HL-60/S4 (cell line): ENCODE results near the gene RANBP1.

Experiments used
- in situ Hi-C: fragments of 300-500 bp; cut with MboI; formaldehyde crosslinking; loops from 2 replicates; pipeline ENCODE4 v1.14.3; 2022; ENCODE audit warnings: low sequenced_read_pairs

The RANBP1 gene

DNA sequence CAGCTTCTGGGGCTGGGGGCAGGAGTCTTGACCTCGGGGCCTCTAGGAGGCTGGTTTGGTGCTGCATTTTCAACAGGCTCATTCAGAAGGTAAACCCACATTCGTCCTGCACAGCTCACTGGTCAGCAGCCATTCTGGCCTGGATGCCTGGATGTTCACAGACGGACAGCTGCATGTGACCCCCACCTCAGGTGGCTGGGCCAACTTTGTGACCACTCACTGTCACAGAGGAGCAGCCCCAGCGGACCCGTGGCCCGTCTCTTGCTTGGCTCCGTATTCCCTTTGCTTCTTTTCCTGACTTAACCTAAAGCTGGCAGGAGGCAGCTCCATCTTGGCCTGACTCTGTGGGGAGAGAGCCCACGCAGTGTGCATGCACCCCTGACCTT lies 27.6 kb upstream of the RANBP1 start:
- in situ Hi-C loops: no loop called here

DNA sequence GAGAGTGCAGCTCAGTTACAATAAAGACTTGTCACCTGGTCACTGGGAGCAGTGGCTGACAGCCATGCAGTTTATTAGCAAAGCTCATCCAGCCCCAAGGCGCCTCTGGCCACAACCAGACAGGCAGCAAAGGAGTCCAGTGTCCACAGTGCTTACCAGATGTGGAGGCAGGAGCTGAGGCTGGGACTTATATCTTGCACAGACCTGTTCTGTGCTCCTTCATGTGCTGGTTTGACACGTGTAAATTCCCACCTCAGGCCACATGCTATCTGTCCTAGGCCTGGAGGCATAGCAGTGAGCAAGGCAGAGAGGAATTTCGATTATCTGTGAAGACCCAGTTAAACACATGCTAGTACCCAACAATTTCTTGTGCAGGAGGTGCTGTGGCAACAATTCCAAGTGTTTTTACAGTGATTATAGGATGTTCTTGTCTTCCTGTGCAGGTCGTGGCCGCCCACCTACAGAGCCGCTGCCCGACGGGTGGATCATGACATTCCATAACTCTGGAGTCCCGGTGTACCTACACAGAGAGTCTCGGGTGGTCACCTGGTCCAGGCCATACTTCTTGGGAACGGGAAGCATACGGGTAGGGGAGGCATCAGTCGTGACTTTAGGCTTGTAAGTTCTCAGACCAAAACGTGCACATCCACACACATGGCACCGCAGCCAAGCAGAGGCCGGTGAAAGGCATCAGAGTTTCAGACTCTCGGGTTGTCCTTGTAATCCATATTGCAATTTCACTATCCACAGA lies 26.5 kb upstream of the RANBP1 start:
- in situ Hi-C loops: no loop called here

DNA sequence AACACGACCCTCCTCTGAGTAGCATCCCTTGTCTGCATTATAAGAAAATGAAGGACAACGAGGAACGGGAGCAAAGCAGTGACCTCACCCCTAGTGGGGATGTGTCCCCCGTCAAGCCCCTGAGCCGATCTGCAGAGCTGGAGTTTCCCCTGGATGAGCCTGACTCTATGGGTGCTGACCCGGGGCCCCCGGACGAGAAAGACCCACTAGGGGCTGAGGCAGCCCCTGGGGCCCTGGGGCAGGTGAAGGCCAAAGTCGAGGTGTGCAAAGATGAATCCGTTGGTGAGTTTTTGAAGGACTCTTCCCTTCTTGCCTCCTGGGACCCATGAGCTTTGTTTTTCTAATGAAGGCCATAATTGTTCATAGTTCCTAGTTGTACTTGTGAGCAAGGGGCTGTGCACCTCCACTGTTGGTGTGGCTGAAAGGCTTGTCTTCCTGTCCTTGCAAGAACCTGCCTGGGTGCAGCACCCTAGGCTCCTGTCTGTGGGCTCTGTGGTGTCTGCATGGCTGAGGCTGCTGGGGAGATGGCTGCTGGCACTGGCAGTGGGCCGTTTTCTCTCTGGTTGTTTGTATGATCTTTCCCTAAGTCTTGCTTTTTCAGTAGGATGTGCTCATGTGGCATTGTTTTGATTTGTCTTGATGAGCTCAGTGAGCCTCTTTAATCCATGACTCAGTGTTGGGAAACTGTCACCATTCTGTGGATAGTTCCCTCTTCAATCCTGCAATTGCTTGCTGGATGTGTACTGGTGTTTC lies 25.8 kb upstream of the RANBP1 start:
- in situ Hi-C loops: no loop called here

DNA sequence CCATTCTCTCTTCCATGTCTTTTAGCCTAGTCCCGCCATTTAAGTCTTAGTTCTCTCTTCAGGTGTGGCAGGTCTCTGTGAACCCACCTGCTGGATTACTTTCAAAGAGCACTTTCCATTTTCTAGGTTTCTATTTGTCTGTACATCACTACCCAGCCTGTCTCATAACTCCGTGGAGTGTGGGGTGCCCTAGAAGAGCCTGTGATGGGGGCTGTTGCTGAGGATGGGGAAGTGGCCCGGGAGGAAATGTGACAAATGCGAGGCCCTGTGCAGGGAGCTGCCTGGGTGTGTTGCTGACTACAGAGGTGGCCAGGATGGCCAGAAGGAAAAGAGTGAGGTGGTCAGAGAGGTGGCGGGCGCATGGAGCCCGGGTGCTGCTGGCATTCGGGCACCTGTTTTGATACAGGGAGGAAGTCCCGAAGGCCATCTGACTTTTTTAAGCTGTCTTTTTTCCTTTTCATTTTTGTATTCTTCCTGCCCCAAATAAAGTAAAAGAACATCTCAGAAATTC lies 25.1 kb upstream of the RANBP1 start:
- in situ Hi-C loops: no loop called here

DNA sequence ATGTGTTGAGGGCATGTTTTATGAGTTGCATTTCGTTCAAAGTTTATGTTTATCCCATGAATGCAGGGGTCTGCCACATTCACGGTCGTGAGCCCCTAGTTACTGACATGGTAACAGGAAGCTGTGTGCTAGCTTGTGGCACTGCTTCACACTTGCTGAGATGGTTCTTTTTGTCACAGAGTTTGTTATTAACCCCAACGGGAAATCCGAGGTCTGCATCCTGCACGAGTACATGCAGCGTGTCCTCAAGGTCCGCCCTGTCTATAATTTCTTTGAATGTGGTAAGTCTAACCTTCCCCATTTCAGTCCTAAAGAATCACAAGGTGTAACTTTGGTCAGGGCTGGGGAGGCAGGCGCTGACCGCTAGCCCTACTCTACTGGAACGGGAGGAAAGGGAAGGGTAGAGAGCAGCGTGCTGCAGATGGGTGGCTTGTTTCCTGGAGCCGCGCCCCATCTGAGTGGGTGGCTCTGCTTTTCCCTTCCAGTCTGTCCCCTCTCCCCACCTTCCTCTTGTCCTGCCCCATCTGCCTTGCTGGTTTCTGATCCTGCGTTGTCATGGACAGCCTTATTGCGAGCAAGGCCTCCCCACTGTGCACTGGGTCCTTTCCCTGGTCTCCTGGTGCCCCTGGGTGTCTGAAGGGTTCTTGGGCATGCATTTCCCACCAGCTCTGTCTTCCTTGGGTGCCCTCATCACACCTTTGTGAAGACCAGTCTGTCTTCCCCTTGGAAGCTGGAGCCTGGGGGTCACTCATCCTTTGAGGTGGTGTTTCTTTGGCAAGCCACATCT lies 24.0 kb upstream of the RANBP1 start:
- in situ Hi-C loops: no loop called here

DNA sequence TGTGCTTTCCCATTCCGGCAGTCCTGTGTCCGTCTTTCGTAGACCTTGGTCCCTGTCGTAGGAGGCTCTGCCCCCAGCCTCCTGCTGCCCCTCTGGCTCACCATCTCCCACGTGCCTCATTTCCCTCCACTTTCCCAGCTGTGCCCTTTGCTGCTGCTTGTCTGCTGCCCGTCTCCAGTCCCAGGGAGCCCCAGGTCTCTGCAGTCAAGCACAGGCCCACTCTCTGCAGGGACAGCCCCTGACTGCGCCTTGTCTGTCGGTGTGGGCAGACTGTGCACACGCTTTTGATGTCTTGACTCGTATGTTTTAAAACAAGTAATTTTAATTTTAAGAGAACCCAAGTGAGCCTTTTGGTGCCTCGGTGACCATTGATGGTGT lies 23.4 kb upstream of the RANBP1 start:
- in situ Hi-C loops: no loop called here

DNA sequence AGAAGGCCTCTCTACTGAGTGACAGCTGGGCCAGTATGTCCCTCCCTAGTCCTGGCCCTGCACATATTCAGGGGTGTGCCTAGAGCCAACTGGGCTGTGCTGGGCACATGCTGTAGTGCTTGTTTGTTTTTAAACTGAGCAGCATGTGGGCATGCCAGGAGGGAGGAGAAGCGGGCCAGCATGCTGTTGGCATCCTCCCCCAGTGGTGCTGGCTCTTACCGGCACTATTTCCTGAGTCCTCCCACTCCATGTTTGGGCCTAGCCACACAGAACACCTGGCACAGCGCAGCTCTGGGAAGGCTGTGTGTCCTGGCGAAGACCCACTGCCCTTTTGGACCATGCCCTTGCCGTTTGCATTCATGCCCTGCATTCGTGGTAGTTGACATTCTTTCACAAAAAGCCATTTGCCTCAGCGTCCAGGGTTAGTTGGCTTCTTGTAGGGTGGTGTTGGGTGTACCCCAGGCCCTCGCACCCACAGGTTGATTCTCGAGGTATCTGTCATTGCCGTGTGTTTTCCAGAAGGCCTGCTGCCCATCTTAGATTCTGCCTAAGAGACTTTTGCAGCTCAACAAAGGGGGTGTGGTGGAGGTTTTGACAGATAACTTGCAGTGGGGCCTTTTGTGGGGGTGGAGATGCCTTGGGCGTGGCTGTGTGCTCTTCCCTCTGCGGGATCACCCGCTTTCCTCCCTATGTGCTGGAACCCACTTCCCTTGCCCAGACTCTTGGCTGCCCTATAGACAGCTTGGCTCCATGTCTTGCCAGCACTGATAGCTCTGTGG lies 22.3 kb upstream of the RANBP1 start:
- in situ Hi-C loops: no loop called here

DNA sequence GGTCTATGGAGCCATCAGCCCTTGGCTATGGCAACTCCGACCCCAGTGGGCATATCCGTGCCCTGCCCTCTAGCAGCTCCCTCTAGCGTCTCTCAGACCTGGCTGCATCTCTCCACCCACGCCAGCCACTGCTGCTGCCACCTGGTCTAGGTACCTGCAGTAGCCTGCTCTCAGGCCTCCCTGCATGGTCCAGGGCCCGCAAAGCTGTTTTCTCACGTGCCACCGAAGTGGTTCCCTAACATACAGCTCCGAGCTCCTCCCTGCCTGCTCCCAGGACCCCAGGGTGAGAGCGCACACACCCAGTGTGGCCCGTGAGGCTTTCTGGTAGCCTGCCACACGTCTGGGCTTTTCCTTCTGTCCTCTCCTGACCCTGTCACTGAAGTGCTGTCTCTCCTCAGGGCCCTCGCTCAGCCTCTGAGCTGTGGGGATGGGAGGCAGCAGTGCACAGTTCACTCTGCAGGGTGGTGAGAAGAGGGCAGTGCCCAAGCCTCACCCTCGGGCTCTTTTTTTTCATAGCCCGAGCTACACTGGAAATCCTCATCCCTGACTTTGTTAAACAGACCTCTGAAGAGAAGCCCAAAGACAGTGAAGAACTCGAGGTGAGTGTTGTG lies 21.6 kb upstream of the RANBP1 start:
- in situ Hi-C loops: no loop called here

DNA sequence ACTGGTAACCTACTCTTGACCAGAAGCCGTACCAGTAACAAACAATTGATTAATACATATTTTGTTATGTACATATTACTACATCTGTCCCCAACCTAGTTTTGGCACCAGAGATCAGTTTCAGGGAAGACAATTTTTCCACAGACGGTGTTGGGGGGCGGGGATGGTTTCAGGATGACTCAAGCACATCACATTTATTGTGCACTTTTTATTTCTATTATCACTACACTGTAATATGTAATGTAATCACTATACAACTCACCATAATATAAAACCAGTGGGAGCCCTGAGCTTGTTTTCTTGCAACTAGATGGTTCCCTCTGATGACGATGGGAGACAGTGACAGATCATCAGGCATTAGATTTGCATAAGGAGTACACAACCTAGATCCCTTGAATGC lies 20.4 kb upstream of the RANBP1 start:
- in situ Hi-C loops: no loop called here

DNA sequence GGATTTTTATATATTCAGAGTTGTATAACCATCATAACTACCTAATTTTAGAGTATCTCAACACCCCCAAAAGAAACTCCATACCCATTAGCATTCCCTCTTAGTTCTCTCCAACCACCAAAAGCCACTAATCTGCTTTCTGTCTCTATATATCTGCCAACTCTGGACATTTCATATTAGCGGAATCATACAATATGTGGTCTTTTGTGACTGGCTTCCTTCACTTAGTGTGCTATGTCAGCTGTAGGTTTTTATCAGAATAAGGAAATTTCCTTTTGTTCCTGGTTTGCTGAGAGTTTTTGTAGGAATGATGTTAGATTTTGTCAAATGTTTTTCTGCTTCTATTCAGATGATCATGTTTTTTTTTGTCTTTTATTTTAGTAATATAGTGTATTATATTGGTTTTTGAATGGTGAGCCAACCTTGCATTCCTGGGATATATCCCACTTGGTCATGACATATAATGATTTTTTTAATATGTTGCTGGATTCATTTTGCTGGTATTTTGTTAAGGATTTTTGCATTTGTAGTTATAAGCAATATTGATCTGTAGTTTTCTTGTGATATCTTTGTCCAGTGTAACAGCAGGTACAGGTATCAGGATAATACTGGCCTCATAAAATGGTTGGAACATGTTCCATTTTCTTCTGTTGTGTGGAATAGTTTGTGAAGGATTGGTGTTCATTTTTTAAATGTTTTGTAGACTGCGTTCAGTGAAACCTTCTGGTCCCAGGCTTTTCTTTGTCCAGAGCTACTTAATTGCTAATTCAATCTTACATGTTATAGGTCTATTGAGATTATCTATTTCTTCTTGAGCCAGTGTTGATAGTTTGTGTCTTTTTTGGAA lies 19.1 kb upstream of the RANBP1 start:
- in situ Hi-C loops: no loop called here

DNA sequence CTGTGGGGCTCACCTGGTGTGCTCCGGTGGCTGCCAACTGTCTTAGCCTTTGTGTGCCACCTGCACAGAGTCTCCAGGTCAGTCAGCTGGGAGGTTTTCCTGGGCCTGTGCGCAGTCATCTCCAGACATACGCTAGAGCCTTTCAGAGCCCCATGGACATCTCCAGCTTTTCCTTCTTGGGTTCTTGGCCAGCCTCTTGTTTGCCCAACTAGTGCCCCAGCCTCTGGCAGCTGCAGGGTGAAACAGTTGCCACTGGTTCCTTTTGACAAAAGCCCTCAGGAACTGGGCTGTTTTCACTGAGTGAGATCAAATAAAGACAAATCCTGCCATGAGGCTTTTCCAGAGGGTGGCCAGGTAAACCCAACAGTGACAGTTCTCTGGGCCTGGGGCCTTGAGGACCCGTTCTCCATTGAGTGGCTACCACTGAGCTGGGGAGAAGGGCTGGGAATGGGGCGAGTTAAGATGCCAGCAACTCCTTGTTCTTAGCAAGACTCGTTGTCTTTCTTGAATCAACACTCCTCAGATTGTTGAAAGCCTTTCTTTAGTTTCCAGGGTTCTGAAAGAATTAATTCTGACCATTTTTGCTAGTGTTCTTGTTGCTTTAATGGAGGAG lies 16.7 kb upstream of the RANBP1 start:
- in situ Hi-C loops: no loop called here

DNA sequence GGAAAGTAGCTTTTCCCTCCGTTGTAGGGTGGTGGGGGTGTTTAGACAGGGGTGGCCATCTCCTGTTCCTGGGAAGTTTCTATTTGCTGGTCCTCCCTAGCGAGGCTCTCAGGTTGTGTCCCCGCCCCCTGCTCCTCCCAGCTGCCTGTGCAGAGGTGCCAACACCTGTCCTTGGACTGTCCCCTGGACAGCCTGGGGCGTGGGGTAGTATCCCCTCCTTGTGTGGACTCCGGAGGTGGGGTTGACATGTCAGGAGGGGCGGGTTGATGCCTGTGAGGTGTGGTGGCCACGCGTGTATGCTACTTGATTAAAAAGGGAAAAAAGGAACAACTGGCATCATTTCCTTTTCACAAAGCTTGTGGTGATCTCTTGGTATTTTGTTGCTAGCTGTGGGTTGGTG lies 14.3 kb upstream of the RANBP1 start:
- in situ Hi-C loops: no loop called here

DNA sequence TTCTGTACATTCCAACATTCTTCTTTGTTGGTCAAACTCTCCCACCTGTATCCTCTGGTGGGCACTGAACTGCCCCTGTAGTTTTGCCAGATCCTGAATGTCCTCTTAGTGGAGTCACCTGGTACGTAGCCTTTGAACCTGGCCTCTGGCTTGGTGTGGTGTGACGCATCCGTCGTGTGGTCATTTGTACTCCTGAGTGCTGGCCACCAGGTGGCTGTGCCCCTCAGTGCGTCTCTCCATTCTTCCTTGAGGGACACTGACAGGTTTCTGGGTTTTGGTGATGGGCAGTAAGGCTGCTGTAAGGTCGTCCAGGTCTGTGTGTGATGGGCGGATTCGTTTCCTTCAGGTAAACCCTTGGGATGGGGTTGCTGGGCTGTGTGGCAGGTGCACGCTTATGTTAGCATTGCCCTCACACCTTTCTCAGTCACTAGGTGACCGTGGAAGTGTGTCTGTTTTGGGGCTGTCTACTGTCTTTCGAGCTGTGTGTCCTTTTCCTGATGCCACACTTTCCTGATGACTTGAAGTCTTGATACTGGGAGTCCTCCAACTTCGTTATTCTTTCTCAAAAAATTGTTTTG lies 13.6 kb upstream of the RANBP1 start:
- in situ Hi-C loops: no loop called here

DNA sequence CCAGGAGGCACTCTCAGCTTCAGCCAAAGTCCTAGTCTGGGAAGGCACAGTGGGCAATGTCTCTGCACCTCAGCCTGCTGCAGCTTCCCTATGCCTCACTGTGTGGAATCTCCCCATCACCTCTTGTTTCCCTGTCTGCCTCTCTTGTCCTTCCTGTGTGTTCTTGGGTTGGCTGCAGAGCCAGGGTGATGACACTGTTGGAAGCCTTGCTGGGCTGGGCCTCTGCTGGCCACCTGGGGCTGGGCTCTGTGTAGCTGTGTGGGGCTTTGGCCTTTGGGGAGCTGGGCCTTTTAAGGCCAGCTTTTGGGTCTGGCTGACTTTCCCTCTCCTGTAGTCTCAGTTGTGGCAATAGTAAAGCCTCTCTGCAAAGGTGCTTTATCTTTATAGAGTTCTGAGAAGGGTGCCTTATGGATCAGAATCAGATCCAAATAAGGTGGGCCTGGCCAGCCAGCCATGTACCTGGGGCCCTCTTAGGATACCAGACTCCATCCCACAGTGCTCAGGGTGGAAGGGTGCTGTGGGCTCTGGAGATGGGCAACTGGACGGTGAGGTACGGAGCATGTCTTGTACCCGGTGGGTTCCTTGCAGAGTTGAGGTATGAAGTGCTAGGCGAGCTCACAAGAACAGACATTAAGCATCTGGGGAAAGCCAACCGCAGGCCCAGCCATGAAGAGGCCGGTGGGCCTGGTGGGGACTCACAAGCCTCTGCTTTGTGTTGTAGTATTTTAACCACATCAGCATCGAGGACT lies 10.3 kb upstream of the RANBP1 start:
- in situ Hi-C loops: no loop called here

DNA sequence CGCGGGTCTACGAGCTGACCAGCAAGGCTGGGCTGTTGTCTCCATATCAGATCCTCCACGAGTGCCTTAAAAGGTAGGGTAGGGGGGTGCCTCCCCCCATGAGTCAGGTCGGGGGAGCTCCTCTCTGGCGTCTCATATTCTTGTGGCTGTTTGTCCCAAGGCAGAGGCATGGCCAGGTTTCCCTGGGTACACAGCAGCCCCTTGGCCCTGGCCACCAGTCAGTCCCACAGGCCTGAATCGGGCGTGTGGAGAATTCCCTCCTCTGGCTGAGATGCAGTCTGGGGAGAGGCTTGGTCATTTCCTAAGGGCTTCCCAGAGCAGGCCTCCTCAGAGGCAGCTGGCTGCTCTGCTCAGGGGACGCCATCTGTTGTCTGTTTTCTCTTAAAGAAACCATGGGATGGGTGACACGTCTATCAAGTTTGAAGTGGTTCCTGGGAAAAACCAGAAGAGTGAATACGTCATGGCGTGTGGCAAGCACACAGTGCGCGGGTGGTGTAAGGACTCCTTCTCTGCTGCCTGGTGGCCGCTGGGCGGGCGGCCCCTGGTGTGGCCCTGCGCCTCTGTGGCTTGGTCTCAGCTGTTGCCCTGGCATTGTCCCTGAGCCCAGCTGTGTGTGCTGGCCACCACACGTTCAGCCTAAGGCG lies 9.6 kb upstream of the RANBP1 start:
- in situ Hi-C loops: no loop called here

DNA sequence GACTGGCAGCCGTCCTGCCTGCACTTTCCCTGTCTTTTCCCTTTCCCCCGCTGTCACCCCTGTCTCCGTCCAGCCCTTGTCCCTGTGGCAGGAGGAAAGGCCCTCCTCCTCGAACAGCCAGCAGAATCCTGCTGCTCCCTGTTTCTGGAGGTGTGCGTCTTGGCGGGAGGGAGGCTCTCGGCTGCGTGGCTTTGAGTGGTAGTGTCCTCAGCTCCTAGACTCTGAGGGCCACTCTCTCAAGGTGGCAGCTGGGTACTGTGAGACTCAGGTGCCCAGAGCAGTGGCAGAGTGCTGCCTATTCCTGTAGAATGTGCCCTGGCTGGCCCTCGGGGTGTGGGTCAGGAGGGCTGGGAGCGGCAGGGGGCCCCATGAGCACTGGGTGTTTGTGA lies 9.1 kb upstream of the RANBP1 start:
- in situ Hi-C loops: no loop called here

DNA sequence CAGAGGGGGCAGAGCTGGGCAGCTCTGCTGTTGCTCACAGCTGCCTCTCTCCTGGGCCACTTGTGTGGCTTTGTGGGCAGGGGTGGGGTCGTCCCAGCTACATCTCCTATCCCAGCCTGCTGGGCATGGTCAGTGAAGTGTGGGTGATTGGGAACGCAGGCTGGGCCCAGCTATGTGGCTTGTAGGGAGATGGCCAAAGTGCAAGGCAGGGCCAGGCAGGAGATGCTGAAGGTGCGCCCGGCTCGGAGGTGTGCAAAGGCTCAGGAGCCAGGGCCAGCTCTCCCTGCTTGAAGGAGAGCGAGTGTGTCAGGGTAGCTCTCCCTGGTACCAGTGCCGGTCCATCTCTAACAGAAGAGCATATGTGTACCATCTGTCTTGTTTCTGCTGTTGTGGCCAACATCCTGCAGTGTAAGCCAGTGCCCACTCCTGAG lies 8.4 kb upstream of the RANBP1 start:
- in situ Hi-C loops: no loop called here
